ENCODE measurements around the gene RIC8A. TPM values are rescaled to one million over a fixed set of nuclear protein-coding genes. Genes with fewer than 3 reads are reported as not detected.

RIC8A gene
- total and polyA plus RNA-seq, 3 experiments from 2014 or later: 103 to 139 (median 137) TPM

- Mint-ChIP-seq H3K27me3 (peaks cover 0 to 8% of the 10 kb centered on the region in 2 donors), H3K27ac (peak overlapping the region; percentile 97 to 100 (median 99)), H3K4me3 (peak overlapping the region; percentile 95 to 100 (median 98)), H3K36me3 (peaks cover 0 to 81% (median 0%) of the 10 kb centered on the region in 3 donors), H3K4me1 (peaks cover 53 to 83% (median 59%) of the 10 kb centered on the region in 3 donors), H3K9me3 (peaks cover 0 to 3% (median 0%) of the 10 kb centered on the region in 5 donors)
- peaks cover 55% of the 10 kb centered on the region for H3K36me3 ChIP-seq (ENCODE audit: insufficient read depth, low read length)
- H3K27ac ChIP-seq (ENCODE audit: low read depth, low read length): peak overlapping the region; percentile 93
- no peaks in the 10 kb centered on the region for H3K27me3 ChIP-seq (ENCODE audit: insufficient read depth, low read length, poor library complexity, severe bottlenecking)
- peaks cover 65% of the 10 kb centered on the region for H3K4me1 ChIP-seq (ENCODE audit: insufficient read depth, low read length)
- CTCF ChIA-PET: interaction anchor here (0.8 to 2.5 kb wide), 16 partner anchors 9 to 312 kb away, joined by 3 to 10 read pairs (median 4); partner anchors contain the start of genes PSMD13, PTDSS2 and SIRT3
- no peaks in the 10 kb centered on the region for H3K9me3 ChIP-seq (ENCODE audit: low read length)
- no peak for DNase-seq
- POLR2A ChIA-PET: interaction anchor here (0.6 to 2.8 kb wide), 21 partner anchors 9 to 370 kb away, joined by 3 to 28 read pairs (median 7); partner anchors contain the start of genes PGGHG, PHRF1, PSMD13 and PTDSS2
- peak overlapping the region; percentile 83 for H3K4me3 ChIP-seq (ENCODE audit: low read length)
Measured at GRCh38 chr11:206526-207207, 841 bp upstream of the RIC8A start.

DNA sequence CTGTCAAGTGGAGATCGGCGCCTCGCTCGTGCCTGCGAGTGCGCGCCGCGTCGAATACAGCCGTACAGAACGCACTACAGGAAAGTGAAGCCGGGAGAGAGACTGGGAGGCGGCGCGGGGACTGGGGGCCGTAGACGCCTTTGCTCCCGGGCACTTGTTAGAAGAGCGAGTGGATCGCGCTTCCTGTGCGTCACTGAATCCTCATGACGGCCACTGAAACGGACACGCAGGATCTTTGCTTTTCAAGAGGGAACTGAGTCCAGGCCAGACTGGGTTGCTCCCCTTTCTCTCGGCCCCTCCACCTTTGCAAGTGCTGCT, 314 bp downstream of the RIC8A start:
- H3K36me3 ChIP-seq (ENCODE audit: insufficient read depth, low read length): peaks cover 67% of the 10 kb centered on the region
- Mint-ChIP-seq H3K36me3 (peaks cover 0 to 83% (median 0%) of the 10 kb centered on the region in 3 donors), H3K4me3 (peak overlapping the region; percentile 95 to 100 (median 98)), H3K4me1 (peaks cover 45 to 72% (median 50%) of the 10 kb centered on the region in 3 donors), H3K9me3 (peaks cover 0 to 3% (median 0%) of the 10 kb centered on the region in 5 donors), H3K27ac (peak overlapping the region; percentile 99 to 100 (median 100)), H3K27me3 (peaks cover 0 to 8% of the 10 kb centered on the region in 2 donors)
- no peak for DNase-seq
- POLR2A ChIA-PET: interaction anchor here (0.7 to 2.8 kb wide), 26 partner anchors 9 to 611 kb away, joined by 3 to 28 read pairs (median 6); partner anchors contain the start of genes ANO9, PGGHG, PHRF1 and PNPLA2
- CTCF ChIA-PET: interaction anchor here (0.9 to 2.5 kb wide), 8 partner anchors 29 to 244 kb away, joined by 4 to 10 read pairs (median 6); partner anchors contain the start of genes PSMD13, PTDSS2 and SIRT3
- H3K27me3 ChIP-seq (ENCODE audit: insufficient read depth, low read length, poor library complexity, severe bottlenecking): no peaks in the 10 kb centered on the region
- H3K4me1 ChIP-seq (ENCODE audit: insufficient read depth, low read length): peaks cover 54% of the 10 kb centered on the region
- H3K9me3 ChIP-seq (ENCODE audit: low read length): no peaks in the 10 kb centered on the region
- H3K27ac ChIP-seq (ENCODE audit: low read depth, low read length): peak overlapping the region; percentile 93
- peak overlapping the region; percentile 80 for H3K4me3 ChIP-seq (ENCODE audit: low read length)

DNA sequence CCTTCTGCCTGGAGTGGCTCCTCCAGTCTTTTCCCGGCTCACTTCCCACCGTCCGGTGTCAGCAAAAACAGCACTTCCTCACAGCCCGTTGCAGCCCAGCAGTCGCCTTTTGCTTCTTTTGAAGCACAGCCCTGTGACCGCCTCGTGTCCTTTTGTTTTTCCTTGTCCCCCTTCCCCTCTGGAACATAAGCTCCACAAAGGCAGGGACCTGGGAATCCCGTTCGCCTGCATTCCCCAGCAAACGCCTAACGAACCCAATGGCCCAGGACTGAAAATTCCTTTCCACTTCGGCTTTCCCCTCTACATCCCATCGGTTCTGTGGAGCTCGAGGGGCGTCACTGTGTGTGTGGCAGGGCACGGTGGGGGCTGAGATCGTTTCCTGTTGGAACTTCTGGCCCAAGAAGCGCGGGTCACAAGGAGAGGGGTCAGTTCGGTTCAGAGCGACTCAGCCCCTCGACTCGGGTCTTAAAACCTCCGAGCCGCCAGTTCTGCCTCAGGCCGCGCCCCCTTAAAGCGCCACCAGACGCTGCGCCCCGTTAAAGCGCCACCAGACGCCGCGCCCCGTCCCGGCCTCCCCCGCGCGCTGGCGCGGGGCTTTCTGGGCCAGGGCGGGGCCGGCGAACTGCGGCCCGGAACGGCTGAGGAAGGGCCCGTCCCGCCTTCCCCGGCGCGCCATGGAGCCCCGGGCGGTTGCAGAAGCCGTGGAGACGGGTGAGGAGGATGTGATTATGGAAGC, 841 bp downstream of the RIC8A start:
- H3K4me1 ChIP-seq (ENCODE audit: insufficient read depth, low read length): peaks cover 48% of the 10 kb centered on the region
- H3K27ac Mint-ChIP-seq: peak overlapping the region; percentile 99 to 100 (median 100)
- no peaks in the 10 kb centered on the region for H3K27me3 ChIP-seq (ENCODE audit: insufficient read depth, low read length, poor library complexity, severe bottlenecking)
- no peaks in the 10 kb centered on the region for H3K9me3 ChIP-seq (ENCODE audit: low read length)
- ChIA-PET CTCF (interaction anchor here (1.1 to 2.5 kb wide), 6 partner anchors 42 to 330 kb away, joined by 3 to 8 read pairs (median 4); partner anchors contain the start of gene LRRC56), POLR2A (interaction anchor here (1.2 to 2.8 kb wide), 5 partner anchors 29 to 360 kb away, joined by 3 to 28 read pairs (median 14); partner anchors contain the start of genes PGGHG, PSMD13 and SIRT3)
- peaks cover 0 to 83% (median 2%) of the 10 kb centered on the region in 3 donors for H3K36me3 Mint-ChIP-seq
- H3K36me3 ChIP-seq (ENCODE audit: insufficient read depth, low read length): peaks cover 68% of the 10 kb centered on the region
- H3K4me3 Mint-ChIP-seq: peak overlapping the region; percentile 95 to 100 (median 98)
- peak overlapping the region; percentile 93 for H3K27ac ChIP-seq (ENCODE audit: low read depth, low read length)
- H3K9me3 Mint-ChIP-seq: peaks cover 0 to 3% (median 0%) of the 10 kb centered on the region in 5 donors
- H3K4me3 ChIP-seq (ENCODE audit: low read length): peak overlapping the region; percentile 80
- H3K27me3 Mint-ChIP-seq: peaks cover 0 to 8% of the 10 kb centered on the region in 2 donors
- H3K4me1 Mint-ChIP-seq: peaks cover 40 to 66% (median 45%) of the 10 kb centered on the region in 3 donors
- DNase-seq: peak; percentile 80 to 87 (median 83)

GRCh38 chr11:208917-209260, 1.4 kb downstream of the RIC8A start:
- H3K4me1 Mint-ChIP-seq: peaks cover 35 to 61% (median 39%) of the 10 kb centered on the region in 3 donors
- H3K27ac Mint-ChIP-seq: peak overlapping the region in 7 of 8 donors; percentile 94 to 100 (median 99)
- H3K36me3 Mint-ChIP-seq: peaks cover 0 to 83% (median 4%) of the 10 kb centered on the region in 3 donors
- POLR2A ChIA-PET: interaction anchor here (2.8 kb wide), 1 partner anchor 79 kb away, joined by 14 read pairs; the partner anchor contains the start of gene PGGHG
- Histone ChIP-seq H3K9me3 (ENCODE audit: low read length) (no peaks in the 10 kb centered on the region), H3K4me3 (ENCODE audit: low read length) (peak overlapping the region; percentile 80), H3K36me3 (ENCODE audit: insufficient read depth, low read length) (peaks cover 65% of the 10 kb centered on the region), H3K4me1 (ENCODE audit: insufficient read depth, low read length) (peaks cover 43% of the 10 kb centered on the region), H3K27me3 (ENCODE audit: insufficient read depth, low read length, poor library complexity, severe bottlenecking) (no peaks in the 10 kb centered on the region), H3K27ac (ENCODE audit: low read depth, low read length) (peak overlapping the region; percentile 93)
- H3K4me3 Mint-ChIP-seq: peak overlapping the region; percentile 95 to 100 (median 98)
- CTCF ChIA-PET: interaction anchor here (1.1 to 2.1 kb wide), 4 partner anchors 73 to 329 kb away, joined by 3 to 8 read pairs (median 3); partner anchors contain the start of gene LRRC56
- peaks cover 0 to 8% of the 10 kb centered on the region in 2 donors for H3K27me3 Mint-ChIP-seq
- no peak for DNase-seq
- peaks cover 0 to 3% (median 0%) of the 10 kb centered on the region in 5 donors for H3K9me3 Mint-ChIP-seq

GRCh38 chr11:209275-210121, 2.0 kb downstream of the RIC8A start:
- H3K4me1 Mint-ChIP-seq: peaks cover 28 to 55% (median 36%) of the 10 kb centered on the region in 3 donors
- peaks cover 0 to 3% (median 0%) of the 10 kb centered on the region in 5 donors for H3K9me3 Mint-ChIP-seq
- peaks cover 0 to 83% (median 5%) of the 10 kb centered on the region in 3 donors for H3K36me3 Mint-ChIP-seq
- Histone ChIP-seq H3K4me1 (ENCODE audit: insufficient read depth, low read length) (peaks cover 37% of the 10 kb centered on the region), H3K4me3 (ENCODE audit: low read length) (peak overlapping the region; percentile 80), H3K27ac (ENCODE audit: low read depth, low read length) (peak overlapping the region; percentile 93), H3K27me3 (ENCODE audit: insufficient read depth, low read length, poor library complexity, severe bottlenecking) (no peaks in the 10 kb centered on the region), H3K36me3 (ENCODE audit: insufficient read depth, low read length) (peaks cover 65% of the 10 kb centered on the region), H3K9me3 (ENCODE audit: low read length) (no peaks in the 10 kb centered on the region)
- H3K27ac Mint-ChIP-seq: peak overlapping the region; percentile 24 to 100 (median 99)
- H3K27me3 Mint-ChIP-seq: peaks cover 0 to 8% of the 10 kb centered on the region in 2 donors
- H3K4me3 Mint-ChIP-seq: peak overlapping the region; percentile 95 to 100 (median 98)
- DNase-seq: no peak
- ChIA-PET CTCF (interaction anchor here (1.1 to 1.2 kb wide), 3 partner anchors 106 to 328 kb away, joined by 3 read pairs; partner anchors contain the start of gene LRRC56), POLR2A (interaction anchor here (2.8 kb wide), 1 partner anchor 78 kb away, joined by 14 read pairs; the partner anchor contains the start of gene PGGHG)

GRCh38 chr11:210122-210802, 2.8 kb downstream of the RIC8A start:
- H3K4me3 Mint-ChIP-seq: peak overlapping the region; percentile 29 to 100 (median 97)
- no peak for DNase-seq
- Histone ChIP-seq H3K36me3 (ENCODE audit: insufficient read depth, low read length) (peaks cover 62% of the 10 kb centered on the region), H3K4me1 (ENCODE audit: insufficient read depth, low read length) (peaks cover 33% of the 10 kb centered on the region), H3K9me3 (ENCODE audit: low read length) (no peaks in the 10 kb centered on the region), H3K4me3 (ENCODE audit: low read length) (no peak overlapping the region), H3K27me3 (ENCODE audit: insufficient read depth, low read length, poor library complexity, severe bottlenecking) (no peaks in the 10 kb centered on the region), H3K27ac (ENCODE audit: low read depth, low read length) (peak overlapping the region; percentile 93)
- H3K9me3 Mint-ChIP-seq: peaks cover 0 to 3% (median 0%) of the 10 kb centered on the region in 5 donors
- H3K27me3 Mint-ChIP-seq: peaks cover 0 to 8% of the 10 kb centered on the region in 2 donors
- ChIA-PET POLR2A (no interaction called here), CTCF (no interaction called here)
- peak overlapping the region; percentile 24 to 100 (median 86) for H3K27ac Mint-ChIP-seq
- peaks cover 0 to 83% (median 5%) of the 10 kb centered on the region in 3 donors for H3K36me3 Mint-ChIP-seq
- peaks cover 24 to 47% (median 33%) of the 10 kb centered on the region in 3 donors for H3K4me1 Mint-ChIP-seq
